ENCODE data around the gene GAMT. TPM values are rescaled to one million over a fixed set of nuclear protein-coding genes. Genes with fewer than 3 reads are reported as not detected.

GAMT gene
- 100 to 1,000 TPM; 144 to 191 TPM for total RNA-seq
- 92.2 TPM for polyA plus RNA-seq (ENCODE audit: insufficient read depth, low read depth, low replicate concordance)
- long read RNA-seq, donor 1, transcript GAMT-201 (6 exons, 1,121 nt) = major isoform, 18 of 18 reads
- long read RNA-seq, donor 1, partial matches to known transcripts = 0 of 18 reads
- long read RNA-seq, donor 1, other reads (novel, unspliced or antisense) = 0 of 18 reads
- long read RNA-seq, donor 2, transcript GAMT-201 (6 exons, 1,121 nt) = major isoform, 12 of 833 reads
- long read RNA-seq, donor 2, partial matches to known transcripts = 648 of 833 reads
- long read RNA-seq, donor 2, other reads (novel, unspliced or antisense) = 173 of 833 reads

GRCh38 chr19:1401138-1401888 is at the start of gene GAMT:
Gene GAMT (minus strand): TSS chr19:1401542. CDS start chr19:1401476, 66 bp downstream.
- Histone ChIP-seq H3K4me1 (peaks cover 37% of the 10 kb centered on the region), H3K9me3 (no peaks in the 10 kb centered on the region), H3K4me3 (peak within 1 kb of the TSS; percentile 73 to 92), H3K36me3 (ENCODE audit: low read depth, missing control alignments) (no peaks in the 10 kb centered on the region), H3K27ac (peak within 1 kb of the TSS; percentile 69 to 76), H3K27me3 (no peaks in the 10 kb centered on the region)
- WGBS, 2 donors = 0 to 11% methylated on average over 7 to 66 of the region's 87 CpGs
- intact Hi-C loops (cut with DNase I; ENCODE audit: low total_unique reads) = no loop called here
- DNase-seq = peak; percentile 67
- TF ChIP-seq CTCF (IDR thresholded peaks at IDR 0.05) (peak; percentile 38 to 52 (median 40)), POLR2A (IDR thresholded peaks at IDR 0.05) (no peak)

GRCh38 chr19:1449467-1450442 is 48.4 kb upstream of the GAMT start, which contains the start of gene APC2:
Gene APC2 (plus strand): TSS chr19:1450121. CDS start chr19:1453002, 2,881 bp downstream.
- TF ChIP-seq POLR2A (IDR thresholded peaks at IDR 0.05) (no peak), CTCF (IDR thresholded peaks at IDR 0.05) (no peak)
- DNase-seq = no peak
- Histone ChIP-seq H3K9me3 (no peaks in the 10 kb centered on the region), H3K4me3 (no peak within 1 kb of the TSS), H3K27ac (no peak within 1 kb of the TSS), H3K27me3 (peaks cover 3% of the 10 kb centered on the region), H3K4me1 (peaks cover 31% of the 10 kb centered on the region), H3K36me3 (ENCODE audit: low read depth, missing control alignments) (no peaks in the 10 kb centered on the region)
- intact Hi-C loops (cut with DNase I; ENCODE audit: low total_unique reads) = no loop called here
- WGBS, 2 donors = 4 to 6% methylated on average over 18 to 73 of the region's 74 CpGs

GRCh38 chr19:1447944-1448343 is 46.6 kb upstream of the GAMT start:
- TF ChIP-seq CTCF (IDR thresholded peaks at IDR 0.05) (no peak), POLR2A (IDR thresholded peaks at IDR 0.05) (no peak)
- 70 to 78% methylated on average over 9 of the region's 9 CpGs for WGBS, 2 donors
- DNase-seq = no peak
- Histone ChIP-seq H3K36me3 (ENCODE audit: low read depth, missing control alignments) (no peaks in the 10 kb centered on the region), H3K27ac (no peak overlapping the region), H3K27me3 (peaks cover 3% of the 10 kb centered on the region), H3K4me1 (peaks cover 24% of the 10 kb centered on the region), H3K9me3 (no peaks in the 10 kb centered on the region), H3K4me3 (no peak overlapping the region)
- intact Hi-C loops (cut with DNase I; ENCODE audit: low total_unique reads) = no loop called here

- intact Hi-C loops (cut with DNase I; ENCODE audit: low total_unique reads) = no loop called here
- Histone ChIP-seq H3K27me3 (peaks cover 3% of the 10 kb centered on the region), H3K4me3 (no peak overlapping the region)
Observed at GRCh38 chr19:1447504-1447903, 46.2 kb upstream of the GAMT start.

More at GRCh38 chr19:1447504-1447903, 46.2 kb upstream of the GAMT start:
- Histone ChIP-seq H3K9me3 (no peaks in the 10 kb centered on the region), H3K36me3 (ENCODE audit: low read depth, missing control alignments) (no peaks in the 10 kb centered on the region), H3K27ac (no peak overlapping the region), H3K4me1 (peaks cover 20% of the 10 kb centered on the region)
- TF ChIP-seq CTCF (IDR thresholded peaks at IDR 0.05) = no peak
- no peak for TF ChIP-seq POLR2A (IDR thresholded peaks at IDR 0.05)
- no peak for DNase-seq
- 19 to 27% methylated on average over 4 of the region's 4 CpGs for WGBS, 2 donors
